LoVo (cell line): ENCODE results near the gene SLC30A1.
"Not testable (repeated sequence)": the region's sequence is repeated elsewhere in the genome, so short reads cannot be mapped to it uniquely, and the experiment has no call there.

ENCODE experiments used
- DNase-seq: peaks from one replicate; pipeline ENCODE4 v3.0.0-alpha.2; 2016; ENCODE audit warnings: low spot score

Gene SLC30A1

GRCh38 chr1:211547710-211548109 lies 31.3 kb downstream of the SLC30A1 start:
- DNase-seq, result no peak

GRCh38 chr1:211546543-211546942 lies 32.4 kb downstream of the SLC30A1 start:
- DNase-seq, result no peak

- no peak for DNase-seq
Measured at GRCh38 chr1:211543025-211543424, 35.9 kb downstream of the SLC30A1 start.

- no peak for DNase-seq
Measured at GRCh38 chr1:211541720-211542477, 37.1 kb downstream of the SLC30A1 start.

- DNase-seq, result no peak
Measured at GRCh38 chr1:211541278-211541677, 37.7 kb downstream of the SLC30A1 start.

- not testable (repeated sequence) for DNase-seq
Measured at GRCh38 chr1:211540824-211541223, 38.1 kb downstream of the SLC30A1 start.

GRCh38 chr1:211538287-211538686 lies 40.7 kb downstream of the SLC30A1 start:
- no peak for DNase-seq

GRCh38 chr1:211537253-211537652 lies 41.7 kb downstream of the SLC30A1 start:
- no peak for DNase-seq

- DNase-seq, result no peak
Measured at GRCh38 chr1:211536606-211537005, 42.4 kb downstream of the SLC30A1 start.

GRCh38 chr1:211535346-211535745 lies 43.6 kb downstream of the SLC30A1 start:
- no peak for DNase-seq

GRCh38 chr1:211534545-211535291 lies 44.2 kb downstream of the SLC30A1 start:
- DNase-seq, result no peak

GRCh38 chr1:211532088-211532444 lies 46.9 kb downstream of the SLC30A1 start:
- DNase-seq, result no peak

- DNase-seq, result no peak
Measured at GRCh38 chr1:211531194-211532087, 47.5 kb downstream of the SLC30A1 start.

GRCh38 chr1:211530102-211530501 lies 48.9 kb downstream of the SLC30A1 start:
- no peak for DNase-seq

- no peak for DNase-seq
Measured at GRCh38 chr1:211529453-211529852, 49.5 kb downstream of the SLC30A1 start.

- no peak for DNase-seq
Measured at GRCh38 chr1:211529011-211529410, 50.0 kb downstream of the SLC30A1 start.

GRCh38 chr1:211527888-211528287 lies 51.1 kb downstream of the SLC30A1 start:
- no peak for DNase-seq

GRCh38 chr1:211527006-211527405 lies 52.0 kb downstream of the SLC30A1 start:
- no peak for DNase-seq

- DNase-seq, result no peak
Measured at GRCh38 chr1:211526101-211526500, 52.9 kb downstream of the SLC30A1 start.

- DNase-seq, result no peak
Measured at GRCh38 chr1:211525101-211525676, 53.8 kb downstream of the SLC30A1 start.

GRCh38 chr1:211524521-211524920 lies 54.4 kb downstream of the SLC30A1 start:
- no peak for DNase-seq

GRCh38 chr1:211522804-211523203 lies 56.2 kb downstream of the SLC30A1 start:
- DNase-seq, result no peak
